ENCODE data around the gene PTGES2. TPM values are rescaled to one million over a fixed set of nuclear protein-coding genes. Genes with fewer than 3 reads are reported as not detected.

The PTGES2 gene
- total RNA-seq, 4 donors from 2014 or later = 123 to 193 (median 168) TPM

DNA sequence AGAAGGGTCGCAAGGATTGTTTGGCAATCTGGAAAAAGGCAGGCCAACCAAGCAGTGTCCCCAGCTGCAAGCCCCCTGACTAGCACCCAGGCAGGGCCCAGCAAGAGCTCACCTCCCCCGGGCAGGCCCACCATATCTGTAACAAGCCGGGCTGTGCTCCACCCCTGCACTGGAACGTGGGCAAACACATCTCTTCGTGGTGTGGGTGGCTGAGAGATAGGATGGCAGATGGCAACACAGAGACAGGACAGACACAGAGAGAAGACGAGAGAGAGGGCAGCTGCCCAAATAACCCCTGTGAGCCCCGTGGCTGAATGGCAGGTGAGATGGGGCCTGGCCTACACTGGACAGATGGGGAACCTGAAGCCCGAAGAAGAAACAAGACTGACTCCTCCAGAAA lies 42.0 kb upstream of the PTGES2 start:
- Histone ChIP-seq H3K27me3 (no peaks in the 10 kb centered on the region), H3K36me3 (peaks cover 0 to 75% (median 0%) of the 10 kb centered on the region in 3 donors), H3K27ac (no peak overlapping the region), H3K4me3 (no peak overlapping the region), H3K9me3 (no peaks in the 10 kb centered on the region), H3K4me1 (no peaks in the 10 kb centered on the region)
- TF ChIP-seq, protein P1, sequence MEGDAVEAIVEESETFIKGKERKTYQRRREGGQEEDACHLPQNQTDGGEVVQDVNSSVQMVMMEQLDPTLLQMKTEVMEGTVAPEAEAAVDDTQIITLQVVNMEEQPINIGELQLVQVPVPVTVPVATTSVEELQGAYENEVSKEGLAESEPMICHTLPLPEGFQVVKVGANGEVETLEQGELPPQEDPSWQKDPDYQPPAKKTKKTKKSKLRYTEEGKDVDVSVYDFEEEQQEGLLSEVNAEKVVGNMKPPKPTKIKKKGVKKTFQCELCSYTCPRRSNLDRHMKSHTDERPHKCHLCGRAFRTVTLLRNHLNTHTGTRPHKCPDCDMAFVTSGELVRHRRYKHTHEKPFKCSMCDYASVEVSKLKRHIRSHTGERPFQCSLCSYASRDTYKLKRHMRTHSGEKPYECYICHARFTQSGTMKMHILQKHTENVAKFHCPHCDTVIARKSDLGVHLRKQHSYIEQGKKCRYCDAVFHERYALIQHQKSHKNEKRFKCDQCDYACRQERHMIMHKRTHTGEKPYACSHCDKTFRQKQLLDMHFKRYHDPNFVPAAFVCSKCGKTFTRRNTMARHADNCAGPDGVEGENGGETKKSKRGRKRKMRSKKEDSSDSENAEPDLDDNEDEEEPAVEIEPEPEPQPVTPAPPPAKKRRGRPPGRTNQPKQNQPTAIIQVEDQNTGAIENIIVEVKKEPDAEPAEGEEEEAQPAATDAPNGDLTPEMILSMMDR (IDR thresholded peaks at IDR 0.05) = no peak
- no peak for TF ChIP-seq POLR2A (IDR thresholded peaks at IDR 0.05)
- no peak for DNase-seq

DNA sequence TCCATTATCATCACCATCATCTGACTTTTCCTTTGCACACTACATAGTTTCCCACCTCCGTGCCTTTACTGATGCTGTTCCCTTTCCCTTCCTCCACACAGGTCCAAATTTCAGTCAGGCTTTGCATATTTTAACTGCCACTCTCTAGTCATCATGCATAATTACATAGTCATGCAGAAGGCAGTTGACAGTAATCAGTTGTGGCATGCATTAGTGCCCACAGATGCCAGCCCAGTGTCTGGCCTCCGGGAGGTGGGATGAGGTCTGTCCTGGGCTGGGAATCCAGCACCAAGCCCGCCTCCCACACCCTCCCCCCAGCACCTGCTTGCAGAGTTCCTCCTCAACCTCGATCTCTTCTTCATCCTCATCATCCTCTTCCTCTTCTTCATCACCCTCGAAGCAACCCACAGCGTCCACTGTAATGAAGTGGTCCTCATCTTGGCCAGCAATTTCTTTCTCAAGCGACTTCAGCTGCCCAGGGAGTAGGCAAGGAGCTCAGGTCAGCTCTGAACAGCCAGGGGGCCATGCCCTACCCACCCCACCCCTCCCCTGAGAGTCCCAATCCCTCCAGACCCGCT lies 41.3 kb upstream of the PTGES2 start:
- H3K36me3 ChIP-seq = peaks cover 0 to 76% (median 0%) of the 10 kb centered on the region in 3 donors
- H3K27ac ChIP-seq = no peak overlapping the region
- no peak overlapping the region for H3K4me3 ChIP-seq
- no peak for DNase-seq
- H3K4me1 ChIP-seq = no peaks in the 10 kb centered on the region
- H3K27me3 ChIP-seq = no peaks in the 10 kb centered on the region
- TF ChIP-seq POLR2A (IDR thresholded peaks at IDR 0.05) = no peak
- TF ChIP-seq, protein P1 (IDR thresholded peaks at IDR 0.05) = no peak
- no peaks in the 10 kb centered on the region for H3K9me3 ChIP-seq

DNA sequence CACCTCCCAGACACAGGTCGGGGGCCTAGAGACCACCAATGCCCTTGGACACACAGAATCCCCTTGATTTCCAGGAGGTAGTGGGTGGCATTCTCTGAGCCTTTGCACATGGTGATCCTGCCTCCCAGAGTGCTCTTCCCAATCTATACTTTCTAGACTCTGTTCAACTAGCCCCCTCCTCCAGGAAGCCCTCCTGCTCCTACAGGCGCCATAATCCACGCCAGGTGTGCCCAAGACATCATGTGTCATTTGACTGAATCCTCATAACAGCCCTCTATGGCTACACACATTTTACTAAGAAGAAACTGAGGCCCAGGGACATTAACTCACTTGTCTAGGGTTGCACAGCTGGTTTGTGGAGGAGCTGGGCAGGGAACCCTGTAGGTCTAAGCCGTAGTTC lies 39.7 kb upstream of the PTGES2 start:
- Histone ChIP-seq H3K4me3 (no peak overlapping the region), H3K27me3 (no peaks in the 10 kb centered on the region), H3K36me3 (peaks cover 0 to 81% (median 0%) of the 10 kb centered on the region in 3 donors), H3K9me3 (no peaks in the 10 kb centered on the region), H3K4me1 (no peaks in the 10 kb centered on the region), H3K27ac (no peak overlapping the region)
- TF ChIP-seq POLR2A (IDR thresholded peaks at IDR 0.05) = no peak
- TF ChIP-seq, protein P1 (IDR thresholded peaks at IDR 0.05) = no peak
- DNase-seq = no peak

- Histone ChIP-seq H3K4me3 (no peak overlapping the region), H3K36me3 (peaks cover 0 to 80% (median 0%) of the 10 kb centered on the region in 3 donors), H3K27ac (no peak overlapping the region), H3K27me3 (no peaks in the 10 kb centered on the region), H3K9me3 (no peaks in the 10 kb centered on the region), H3K4me1 (no peaks in the 10 kb centered on the region)
- TF ChIP-seq POLR2A (IDR thresholded peaks at IDR 0.05) = no peak
- TF ChIP-seq, protein P1 (IDR thresholded peaks at IDR 0.05) = no peak
- no peak for DNase-seq
These were observed 38.6 kb upstream of the PTGES2 start for GRCh38 chr9:128166169-128166568.

DNA sequence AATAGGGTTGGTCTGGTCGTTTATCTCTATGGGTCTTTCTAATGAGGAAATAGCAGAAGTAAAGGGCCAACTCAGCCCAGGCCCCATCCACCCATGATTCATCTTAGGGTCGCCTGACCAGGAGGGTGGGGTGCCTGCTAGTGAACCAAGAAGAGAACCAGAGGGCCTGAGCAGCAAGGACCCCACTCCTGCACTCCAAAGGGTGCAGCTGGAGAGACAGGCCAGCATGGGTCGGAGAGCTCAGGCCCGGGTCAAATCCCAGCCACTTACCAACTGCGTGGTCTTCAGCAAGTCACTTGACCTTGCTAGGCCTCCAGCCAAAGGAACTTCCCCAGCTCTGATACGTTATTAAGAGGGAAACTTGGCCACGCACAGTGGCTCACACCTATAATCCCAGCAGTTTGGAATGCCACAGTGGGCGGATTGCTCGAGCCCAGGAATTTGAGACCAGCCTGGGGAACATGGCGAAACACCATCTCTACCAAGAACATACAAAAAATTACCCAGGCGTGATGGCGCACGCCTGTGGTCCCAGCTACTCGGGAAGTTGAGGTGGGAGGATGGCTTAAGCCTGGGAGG lies 36.9 kb upstream of the PTGES2 start:
- TF ChIP-seq, protein P1 (IDR thresholded peaks at IDR 0.05) = no peak
- TF ChIP-seq POLR2A (IDR thresholded peaks at IDR 0.05) = no peak
- no peak overlapping the region for H3K27ac ChIP-seq
- H3K27me3 ChIP-seq = no peaks in the 10 kb centered on the region
- no peak overlapping the region for H3K4me3 ChIP-seq
- H3K9me3 ChIP-seq = no peaks in the 10 kb centered on the region
- no peaks in the 10 kb centered on the region for H3K4me1 ChIP-seq
- peaks cover 0 to 63% (median 0%) of the 10 kb centered on the region in 3 donors for H3K36me3 ChIP-seq
- DNase-seq = no peak
